OCI-LY3 (cell line): ENCODE results near the gene FLVCR2.

Experiments used
- H2AFZ ChIP-seq: fragments of 200-600, 300-600 bp; shearing (Covaris generic); 2 replicates; pipeline ENCODE4 v1.6.0; 2014; ENCODE audit warnings: antibody characterized with exemption, low read depth, low read length
- H3K27ac ChIP-seq: fragments of 200-600, 300-600 bp; sonication (generic); 2 replicates; pipeline ENCODE4 v1.5.1; 2014; ENCODE audit warnings: mild to moderate bottlenecking, low read length, moderate library complexity, mixed read lengths
- H3K27me3 ChIP-seq: fragments of 200-600, 300-600 bp; sonication (generic); 2 replicates; pipeline ENCODE4 v1.6.1; 2014; ENCODE audit warnings: low read depth, low read length, mixed read lengths
- H3K36me3 ChIP-seq: fragments of 200-600, 300-600 bp; sonication (generic); replicated peaks from 2 replicates; pipeline ENCODE3; 2014; ENCODE audit warnings: low read depth, low read length, mixed read lengths
- H3K4me1 ChIP-seq: fragments of 300-600, 200-600 bp; sonication (generic); 2 replicates; pipeline ENCODE4 v1.6.1; 2014; ENCODE audit warnings: low read length, mixed read lengths
- H3K4me2 ChIP-seq: fragments of 200-600, 300-600 bp; sonication (generic); 2 replicates; pipeline ENCODE4 v1.6.1; 2014; ENCODE audit warnings: low read length, mixed read lengths
- H3K4me3 ChIP-seq: fragments of 300-600, 200-600 bp; sonication (generic); 2 replicates; pipeline ENCODE4 v1.5.1; 2014; ENCODE audit warnings: antibody characterized with exemption, mild to moderate bottlenecking, low read length, moderate library complexity
- H3K79me2 ChIP-seq: fragments of 300-600, 200-600 bp; shearing (Covaris generic); 2 replicates; pipeline ENCODE4 v1.6.1; 2014; ENCODE audit warnings: mild to moderate bottlenecking, low read length, mixed read lengths
- H3K9ac ChIP-seq: fragments of 300-600, 200-600 bp; shearing (Covaris generic); 2 replicates; pipeline ENCODE4 v1.6.0; 2014; ENCODE audit warnings: mild to moderate bottlenecking, low read length, moderate library complexity
- H3K9me3 ChIP-seq: fragments of 200-600, 300-600 bp; shearing (Covaris generic); 2 replicates; pipeline ENCODE4 v1.6.1; 2014; ENCODE audit warnings: low read length, mixed read lengths; ENCODE audit not compliant: insufficient read depth
- H4K20me1 ChIP-seq: fragments of 200-600, 300-600 bp; sonication (generic); 2 replicates; pipeline ENCODE4 v1.6.1; 2016; ENCODE audit warnings: low read length, mixed read lengths; ENCODE audit not compliant: insufficient read depth
- EZH2phosphoT487 ChIP-seq: fragments of 200-600 bp; shearing (Covaris generic); IDR thresholded peaks from 2 replicates; pipeline ENCODE4 v1.6.1; 2018; ENCODE audit warnings: antibody characterized with exemption, mixed run types, low read depth
- TF ChIP-seq, protein P1 (sequence below): fragments of 200-600, 300-600 bp; sonication (generic); IDR thresholded peaks from 2 replicates; pipeline ENCODE4 v1.5.1; 2014; ENCODE audit warnings: antibody characterized with exemption, low read length, low read depth

Gene FLVCR2

DNA sequence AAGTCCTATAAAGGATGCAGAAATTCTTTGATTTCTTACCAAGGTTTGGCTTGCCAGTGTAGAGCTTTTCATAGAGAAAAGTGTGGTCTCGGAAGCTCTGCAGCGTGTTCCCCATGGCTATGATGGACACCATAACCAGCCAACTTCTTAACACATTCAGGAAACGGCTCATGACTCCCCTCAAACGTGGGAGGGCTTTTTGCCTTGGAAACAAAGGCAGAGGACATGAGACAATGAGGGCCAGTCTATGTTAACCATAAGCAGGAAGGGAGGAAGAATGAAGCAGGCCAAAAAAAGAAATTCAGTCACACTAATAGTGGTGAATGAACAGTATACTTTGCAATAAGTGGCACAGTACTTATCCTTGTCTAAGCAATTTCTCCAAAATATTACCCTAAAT lies 78.9 kb downstream of the FLVCR2 start:
- H3K4me2 ChIP-seq = no peak overlapping the region
- H3K79me2 ChIP-seq = peaks cover 44% of the 10 kb centered on the region

GRCh38 chr14:75658957-75659356 lies 80.5 kb downstream of the FLVCR2 start:
- peaks cover 45% of the 10 kb centered on the region for H3K79me2 ChIP-seq
- H2AFZ ChIP-seq = no peak overlapping the region
- H3K9me3 ChIP-seq = no peaks in the 10 kb centered on the region
- H3K4me2 ChIP-seq = no peak overlapping the region
- H3K27me3 ChIP-seq = no peaks in the 10 kb centered on the region
- H3K9ac ChIP-seq = no peak overlapping the region
- 0 out of 2 replicates have a peak, but pooled peaks cover 5% of the 10 kb centered on the region for H4K20me1 ChIP-seq
- no peak overlapping the region for H3K4me3 ChIP-seq
- no peak for TF ChIP-seq EZH2phosphoT487
- H3K4me1 ChIP-seq = peaks cover 10% of the 10 kb centered on the region
- H3K36me3 ChIP-seq = peaks cover 40% of the 10 kb centered on the region
- H3K27ac ChIP-seq = no peak overlapping the region

More for the DNA sequence above, 78.9 kb downstream of the FLVCR2 start:
- Histone ChIP-seq H3K9me3 (no peaks in the 10 kb centered on the region), H3K27me3 (no peaks in the 10 kb centered on the region), H3K9ac (no peak overlapping the region), H4K20me1 (0 out of 2 replicates have a peak, but pooled peaks cover 5% of the 10 kb centered on the region), H3K27ac (no peak overlapping the region), H3K36me3 (peaks cover 47% of the 10 kb centered on the region), H3K4me3 (no peak overlapping the region), H2AFZ (no peak overlapping the region), H3K4me1 (peaks cover 11% of the 10 kb centered on the region)
- no peak for TF ChIP-seq EZH2phosphoT487
- TF ChIP-seq, protein P1, sequence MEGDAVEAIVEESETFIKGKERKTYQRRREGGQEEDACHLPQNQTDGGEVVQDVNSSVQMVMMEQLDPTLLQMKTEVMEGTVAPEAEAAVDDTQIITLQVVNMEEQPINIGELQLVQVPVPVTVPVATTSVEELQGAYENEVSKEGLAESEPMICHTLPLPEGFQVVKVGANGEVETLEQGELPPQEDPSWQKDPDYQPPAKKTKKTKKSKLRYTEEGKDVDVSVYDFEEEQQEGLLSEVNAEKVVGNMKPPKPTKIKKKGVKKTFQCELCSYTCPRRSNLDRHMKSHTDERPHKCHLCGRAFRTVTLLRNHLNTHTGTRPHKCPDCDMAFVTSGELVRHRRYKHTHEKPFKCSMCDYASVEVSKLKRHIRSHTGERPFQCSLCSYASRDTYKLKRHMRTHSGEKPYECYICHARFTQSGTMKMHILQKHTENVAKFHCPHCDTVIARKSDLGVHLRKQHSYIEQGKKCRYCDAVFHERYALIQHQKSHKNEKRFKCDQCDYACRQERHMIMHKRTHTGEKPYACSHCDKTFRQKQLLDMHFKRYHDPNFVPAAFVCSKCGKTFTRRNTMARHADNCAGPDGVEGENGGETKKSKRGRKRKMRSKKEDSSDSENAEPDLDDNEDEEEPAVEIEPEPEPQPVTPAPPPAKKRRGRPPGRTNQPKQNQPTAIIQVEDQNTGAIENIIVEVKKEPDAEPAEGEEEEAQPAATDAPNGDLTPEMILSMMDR = no peak

DNA sequence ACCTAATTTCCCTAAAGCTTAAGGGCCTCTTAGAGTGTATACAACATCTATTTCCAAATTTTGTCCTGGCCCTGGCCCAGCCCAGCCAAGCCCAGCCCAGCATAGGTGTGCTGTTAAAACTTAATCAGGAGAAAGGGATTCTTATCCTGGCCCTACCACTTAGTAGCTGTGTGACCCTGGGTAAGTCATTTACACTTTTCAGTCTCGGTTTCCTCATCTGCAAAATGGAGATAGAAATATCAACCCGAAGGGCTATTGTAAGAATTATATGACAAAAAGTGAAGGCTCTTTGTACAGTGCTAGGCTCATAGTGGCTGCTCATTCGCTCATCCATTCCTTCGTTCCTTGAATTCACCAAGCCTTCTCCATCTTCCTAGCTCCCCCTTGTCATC lies 81.8 kb downstream of the FLVCR2 start:
- Histone ChIP-seq H3K4me2 (peak overlapping the region; percentile 86), H3K36me3 (peaks cover 35% of the 10 kb centered on the region), H2AFZ (no peak overlapping the region; the same call in 1 of the 2 replicates), H3K27ac (peak overlapping the region; percentile 60), H3K4me3 (peak overlapping the region; percentile 96), H3K27me3 (no peaks in the 10 kb centered on the region), H3K9ac (peak overlapping the region; percentile 85), H4K20me1 (0 out of 2 replicates have a peak, but pooled peaks cover 5% of the 10 kb centered on the region), H3K79me2 (peaks cover 45% of the 10 kb centered on the region), H3K4me1 (peaks cover 8% of the 10 kb centered on the region), H3K9me3 (no peaks in the 10 kb centered on the region)
- no peak for TF ChIP-seq EZH2phosphoT487
- TF ChIP-seq, protein P1 = no peak

DNA sequence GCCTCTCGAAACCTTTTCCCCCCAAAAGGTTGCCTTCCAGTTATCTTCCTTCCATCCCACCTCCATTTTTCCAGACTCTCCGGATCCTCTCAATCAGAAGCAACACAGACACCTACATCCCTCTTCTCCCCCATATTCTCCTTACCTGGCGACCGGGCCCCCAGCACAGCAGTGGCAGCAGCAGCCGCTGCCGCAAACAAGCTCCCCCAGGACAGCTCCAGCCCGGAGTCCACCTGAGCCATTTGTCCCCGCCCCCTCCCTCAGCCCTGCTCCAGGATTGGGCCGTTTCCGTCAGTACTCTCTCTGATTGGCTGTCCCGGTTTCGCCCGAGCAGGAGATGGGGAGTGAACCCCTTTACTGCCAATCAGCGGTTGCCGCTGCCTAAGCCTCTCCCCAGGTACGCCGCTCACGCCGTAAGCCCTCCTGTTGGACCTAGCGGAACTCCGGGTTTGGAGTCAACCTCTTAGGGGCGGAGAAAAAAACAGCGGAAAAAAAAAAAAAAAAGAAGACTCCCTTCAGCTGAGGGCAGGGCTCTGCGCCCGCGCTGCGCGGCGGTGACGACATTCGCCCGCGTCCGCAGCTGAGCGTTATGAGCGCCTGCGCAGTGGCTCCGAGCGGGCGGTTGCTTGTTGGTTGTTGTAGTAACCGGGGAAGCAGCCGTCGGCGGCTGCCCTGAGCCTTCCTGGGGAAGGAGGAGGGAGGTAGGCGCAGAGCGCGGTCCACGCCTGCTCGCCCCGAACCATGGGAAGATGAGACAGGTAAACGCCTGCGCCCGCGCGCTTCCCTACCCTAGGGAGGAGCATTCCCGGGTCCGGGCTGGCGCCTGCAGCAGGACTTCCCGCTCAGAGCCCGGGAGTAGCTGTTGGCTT lies 82.4 kb downstream of the FLVCR2 start, which contains the start of the genes ERG28 and TTLL5:
TSS of gene ERG28 (minus strand) at position 247 of the 869 bp plus-strand sequence. CDS start 3,374 bp downstream, outside the sequence.
TSS of gene TTLL5 (plus strand) at position 617 of the 869 bp plus-strand sequence. CDS start 1,904 bp downstream, outside the sequence.
- peaks cover 8% of the 10 kb centered on the region for H3K4me1 ChIP-seq
- TF ChIP-seq EZH2phosphoT487 = no peak
- TF ChIP-seq, protein P1 = no peak
- H2AFZ ChIP-seq = peak within 1 kb of the TSS; percentile 54; the same call in 1 of the 2 replicates

More for the DNA sequence above, 82.4 kb downstream of the FLVCR2 start, which contains the start of the genes ERG28 and TTLL5:
- H3K9me3 ChIP-seq = no peaks in the 10 kb centered on the region
- peaks cover 29% of the 10 kb centered on the region for H3K36me3 ChIP-seq
- peaks cover 45% of the 10 kb centered on the region for H3K79me2 ChIP-seq
- H4K20me1 ChIP-seq = 0 out of 2 replicates have a peak, but pooled peaks cover 5% of the 10 kb centered on the region
- peak within 1 kb of the TSS; percentile 85 for H3K9ac ChIP-seq
- peak within 1 kb of the TSS; percentile 86 for H3K4me2 ChIP-seq
- H3K4me3 ChIP-seq = peak within 1 kb of the TSS; percentile 96
- H3K27me3 ChIP-seq = no peaks in the 10 kb centered on the region
- peak within 1 kb of the TSS; percentile 60 for H3K27ac ChIP-seq
